ENCODE results near the gene RANBP1.

Gene RANBP1

DNA sequence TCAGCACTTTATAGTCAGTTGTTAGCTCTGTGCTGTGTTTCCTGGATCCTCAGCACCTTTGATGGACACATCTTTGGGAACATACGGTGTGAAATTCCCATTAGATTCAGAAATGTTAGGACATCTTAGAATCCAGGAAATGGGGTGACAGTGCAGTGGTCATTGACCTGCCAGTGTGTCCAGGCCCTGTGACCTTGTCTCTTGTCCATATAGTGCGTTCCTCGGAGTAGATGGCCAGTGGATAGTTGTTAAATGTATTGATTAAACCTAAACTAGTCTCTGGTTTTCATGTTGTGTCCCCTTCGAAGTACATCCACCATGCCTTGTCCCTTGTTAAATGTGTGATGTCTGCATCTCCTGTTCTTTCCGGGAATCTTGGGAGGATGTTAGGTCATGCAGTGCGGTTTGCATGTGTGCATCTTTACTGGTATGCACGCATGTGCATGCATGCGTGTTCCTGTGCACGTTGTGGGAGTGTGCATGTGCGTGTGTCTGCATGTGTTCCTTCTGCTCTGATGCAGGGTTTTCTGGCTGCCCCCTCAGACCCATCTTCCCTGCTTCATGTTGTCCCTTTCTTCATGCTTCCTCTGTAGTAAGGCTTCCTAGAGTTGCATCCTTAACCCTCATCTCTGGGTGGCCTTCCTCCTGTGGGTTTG lies 31.9 kb upstream of the RANBP1 start:
- DNase-seq, result no peak
- peak overlapping the region; percentile 43 to 63 for H3K4me3 Mint-ChIP-seq
- H3K36me3 Mint-ChIP-seq (ENCODE audit: insufficient read depth), result peaks cover 40% of the 10 kb centered on the region
- no peaks in the 10 kb centered on the region for H3K9me3 Mint-ChIP-seq
- H3K27ac Mint-ChIP-seq, result peak overlapping the region in 1 of 2 donors; percentile 83
- peaks cover 68 to 71% of the 10 kb centered on the region in 2 donors for H3K4me1 Mint-ChIP-seq (ENCODE audit: low read depth in 2 of 2)
- no peaks in the 10 kb centered on the region for H3K27me3 Mint-ChIP-seq
- no peak for ATAC-seq (replicated peaks)

DNA sequence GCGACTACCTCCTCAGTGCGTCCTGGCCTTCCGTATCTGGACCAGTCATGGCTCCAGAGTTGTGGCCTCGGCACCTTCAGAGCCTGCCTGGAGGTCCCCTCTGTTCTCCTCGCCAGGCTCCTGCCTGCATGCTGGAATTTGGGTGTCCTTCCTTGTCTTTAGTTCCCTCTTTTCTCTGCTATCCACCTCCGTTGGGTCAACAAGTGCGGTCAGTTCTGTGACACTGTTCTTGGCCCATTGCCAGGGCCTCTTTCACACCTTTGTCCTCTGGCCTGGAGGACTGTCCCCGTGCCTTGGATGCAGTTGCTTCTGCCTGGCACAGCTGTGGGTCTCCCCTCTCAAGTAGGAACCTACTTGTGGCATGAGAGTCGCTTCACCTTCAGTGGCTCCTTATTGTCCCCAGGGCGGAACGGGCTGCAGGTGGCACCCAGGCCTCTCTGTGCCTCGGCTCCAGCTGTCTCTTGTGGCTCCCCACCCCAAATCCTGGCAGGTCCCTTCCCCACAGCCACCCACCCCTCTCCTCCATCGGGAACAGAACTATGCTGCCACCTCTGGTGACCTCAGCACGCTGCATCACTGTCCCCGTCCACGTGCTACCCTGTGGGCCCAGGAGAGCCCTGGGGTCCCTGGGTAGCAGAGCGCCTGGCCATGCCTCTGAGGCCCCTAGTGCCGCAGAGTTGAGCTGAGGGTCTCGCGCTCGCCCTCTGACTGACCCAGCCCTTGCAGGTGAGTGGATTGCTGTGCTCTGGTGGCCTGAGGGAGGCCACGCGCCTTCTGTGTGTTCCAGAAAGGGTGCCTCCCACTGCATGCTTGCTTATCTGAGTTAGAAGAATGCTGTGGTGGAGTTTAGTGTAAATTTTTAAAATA lies 31.1 kb upstream of the RANBP1 start:
- Mint-ChIP-seq H3K4me3 (no peak overlapping the region), H3K27me3 (no peaks in the 10 kb centered on the region), H3K36me3 (ENCODE audit: insufficient read depth) (peaks cover 40% of the 10 kb centered on the region)

DNA sequence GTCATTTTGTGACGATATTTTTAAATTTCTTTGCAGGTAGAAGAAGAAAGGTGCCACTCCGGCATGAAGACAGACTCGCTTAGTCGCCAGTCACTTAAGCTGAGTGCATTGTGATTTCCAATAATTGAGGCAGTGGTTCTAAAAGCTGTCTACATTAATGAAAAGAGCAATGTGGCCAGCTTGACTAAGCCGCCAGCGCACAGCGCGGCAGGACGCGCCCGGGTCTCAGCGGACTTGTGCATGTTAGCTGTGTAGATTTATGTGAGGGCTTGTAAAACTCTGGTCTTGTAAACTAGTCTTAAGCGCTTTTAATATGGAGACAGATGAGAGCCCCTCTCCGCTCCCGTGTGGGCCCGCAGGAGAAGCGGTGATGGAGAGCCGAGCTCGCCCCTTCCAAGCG lies 30.3 kb upstream of the RANBP1 start:
- no peaks in the 10 kb centered on the region for H3K27me3 Mint-ChIP-seq
- peaks cover 46% of the 10 kb centered on the region for H3K36me3 Mint-ChIP-seq (ENCODE audit: insufficient read depth)
- peaks cover 79 to 81% of the 10 kb centered on the region in 2 donors for H3K4me1 Mint-ChIP-seq (ENCODE audit: low read depth in 2 of 2)

More for the DNA sequence above, 31.1 kb upstream of the RANBP1 start:
- ATAC-seq (replicated peaks) (no peak), DNase-seq (no peak)
- H3K9me3 Mint-ChIP-seq, result no peaks in the 10 kb centered on the region
- H3K4me1 Mint-ChIP-seq (ENCODE audit: low read depth in 2 of 2), result peaks cover 72 to 74% of the 10 kb centered on the region in 2 donors
- H3K27ac Mint-ChIP-seq, result peak overlapping the region in 1 of 2 donors; percentile 50

DNA sequence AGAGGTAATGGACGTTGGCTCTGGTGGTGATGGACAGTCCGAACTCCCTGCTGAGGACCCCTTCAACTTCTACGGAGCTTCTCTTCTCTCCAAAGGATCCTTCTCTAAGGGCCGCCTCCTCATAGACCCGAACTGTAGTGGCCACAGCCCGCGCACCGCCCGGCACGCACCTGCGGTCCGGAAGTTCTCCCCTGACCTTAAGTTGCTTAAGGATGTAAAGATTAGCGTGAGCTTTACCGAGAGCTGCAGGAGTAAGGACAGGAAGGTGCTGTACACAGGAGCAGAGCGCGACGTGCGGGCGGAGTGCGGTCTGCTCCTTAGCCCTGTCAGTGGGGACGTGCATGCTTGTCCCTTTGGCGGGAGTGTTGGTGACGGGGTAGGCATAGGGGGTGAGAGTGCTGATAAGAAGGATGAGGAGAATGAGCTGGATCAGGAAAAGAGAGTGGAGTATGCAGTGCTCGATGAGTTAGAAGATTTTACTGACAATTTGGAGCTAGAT lies 29.8 kb upstream of the RANBP1 start:
- Mint-ChIP-seq H3K27me3 (no peaks in the 10 kb centered on the region), H3K9me3 (no peaks in the 10 kb centered on the region), H3K36me3 (ENCODE audit: insufficient read depth) (peaks cover 46% of the 10 kb centered on the region), H3K4me1 (ENCODE audit: low read depth in 2 of 2) (peaks cover 79 to 80% of the 10 kb centered on the region in 2 donors), H3K27ac (peak overlapping the region in 1 of 2 donors; percentile 79), H3K4me3 (peak overlapping the region; percentile 29 to 51)
- DNase-seq (no peak), ATAC-seq (replicated peaks) (no peak)

More for the DNA sequence above, 30.3 kb upstream of the RANBP1 start:
- H3K27ac Mint-ChIP-seq, result peak overlapping the region in 1 of 2 donors; percentile 50
- no peak for ATAC-seq (replicated peaks)
- no peaks in the 10 kb centered on the region for H3K9me3 Mint-ChIP-seq
- H3K4me3 Mint-ChIP-seq, result peak overlapping the region in 1 of 2 donors; percentile 51
- DNase-seq, result no peak

DNA sequence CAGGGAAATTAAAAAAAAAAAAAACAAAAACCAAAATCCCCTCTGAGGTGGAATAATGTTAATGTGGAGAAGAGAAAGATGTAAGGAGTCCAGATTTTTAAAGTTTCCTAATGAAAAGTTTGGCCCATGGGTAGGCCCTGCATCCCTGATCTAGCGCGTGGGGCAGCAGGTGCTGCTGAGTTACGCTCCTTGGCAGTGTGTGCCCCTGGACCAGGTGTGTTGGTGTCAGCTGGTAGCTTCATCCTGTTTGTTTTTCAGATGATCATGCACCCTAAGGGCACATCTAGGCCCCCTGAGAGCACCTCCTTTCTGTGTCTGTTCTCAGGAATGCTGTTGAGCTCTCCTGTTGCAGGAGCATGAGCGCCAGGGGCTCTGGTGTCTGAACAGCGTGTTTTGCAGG lies 29.1 kb upstream of the RANBP1 start:
- DNase-seq (no peak), ATAC-seq (replicated peaks) (no peak)
- Mint-ChIP-seq H3K9me3 (no peaks in the 10 kb centered on the region), H3K36me3 (ENCODE audit: insufficient read depth) (peaks cover 46% of the 10 kb centered on the region), H3K27ac (peak overlapping the region in 1 of 2 donors; percentile 79), H3K4me3 (peak overlapping the region; percentile 34 to 83), H3K4me1 (ENCODE audit: low read depth in 2 of 2) (peaks cover 79 to 80% of the 10 kb centered on the region in 2 donors), H3K27me3 (no peaks in the 10 kb centered on the region)

DNA sequence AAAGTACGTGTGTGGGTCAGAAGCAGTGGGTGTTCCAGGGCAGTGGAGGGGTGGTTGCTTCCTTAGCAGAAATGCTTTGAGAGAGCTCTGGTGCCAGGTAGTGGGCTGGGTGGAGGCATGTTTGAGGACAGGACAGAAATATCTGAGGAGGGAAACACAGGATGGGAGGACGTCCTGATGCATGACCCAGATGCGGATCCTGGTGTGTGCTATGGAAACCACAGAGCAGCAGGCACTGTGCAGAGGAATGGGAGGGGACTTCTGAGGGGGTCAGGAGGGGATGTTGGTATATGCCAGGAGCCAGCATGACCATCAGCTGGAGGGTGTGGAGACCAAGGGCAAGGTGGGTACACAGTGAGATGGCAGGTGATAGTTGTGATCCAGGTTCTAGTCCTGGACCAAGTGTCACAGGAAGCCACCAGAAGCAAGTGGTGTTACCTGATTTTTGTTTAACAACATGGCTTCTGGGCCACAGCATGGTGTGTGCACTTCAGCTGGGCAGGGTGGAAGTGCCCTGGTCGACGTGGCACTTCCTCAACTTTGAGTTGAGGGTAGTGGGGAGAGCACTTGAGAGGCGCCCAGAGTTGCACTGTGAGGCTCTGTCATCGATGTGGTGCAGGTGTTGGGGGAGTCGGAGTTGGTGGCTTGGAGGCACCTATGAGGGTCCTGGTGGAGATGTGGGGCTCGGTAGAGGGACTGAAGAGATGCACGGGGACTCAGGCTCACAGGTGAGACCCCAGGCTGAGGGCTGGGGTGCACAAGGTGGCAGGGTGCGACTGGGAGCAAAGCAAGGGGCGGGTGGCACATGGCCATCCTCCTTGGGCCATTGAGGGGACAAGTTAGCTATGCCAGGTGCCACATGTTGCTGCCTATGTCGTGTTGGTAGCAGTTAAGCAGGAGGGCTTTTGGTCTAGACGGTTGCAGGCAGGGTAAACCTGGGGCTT lies 28.3 kb upstream of the RANBP1 start:
- Mint-ChIP-seq H3K4me3 (peak overlapping the region; percentile 78 to 83), H3K27me3 (no peaks in the 10 kb centered on the region), H3K4me1 (ENCODE audit: low read depth in 2 of 2) (peaks cover 83 to 84% of the 10 kb centered on the region in 2 donors), H3K27ac (peak overlapping the region; percentile 79 to 93), H3K36me3 (ENCODE audit: insufficient read depth) (peaks cover 46% of the 10 kb centered on the region), H3K9me3 (no peaks in the 10 kb centered on the region)
- ATAC-seq (replicated peaks) (peak; percentile 78), DNase-seq (peak in 2 of 3 experiments; percentile 43 to 49)

DNA sequence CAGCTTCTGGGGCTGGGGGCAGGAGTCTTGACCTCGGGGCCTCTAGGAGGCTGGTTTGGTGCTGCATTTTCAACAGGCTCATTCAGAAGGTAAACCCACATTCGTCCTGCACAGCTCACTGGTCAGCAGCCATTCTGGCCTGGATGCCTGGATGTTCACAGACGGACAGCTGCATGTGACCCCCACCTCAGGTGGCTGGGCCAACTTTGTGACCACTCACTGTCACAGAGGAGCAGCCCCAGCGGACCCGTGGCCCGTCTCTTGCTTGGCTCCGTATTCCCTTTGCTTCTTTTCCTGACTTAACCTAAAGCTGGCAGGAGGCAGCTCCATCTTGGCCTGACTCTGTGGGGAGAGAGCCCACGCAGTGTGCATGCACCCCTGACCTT lies 27.6 kb upstream of the RANBP1 start:
- Mint-ChIP-seq H3K36me3 (ENCODE audit: insufficient read depth) (peaks cover 52% of the 10 kb centered on the region), H3K27me3 (no peaks in the 10 kb centered on the region), H3K4me1 (ENCODE audit: low read depth in 2 of 2) (peaks cover 78 to 80% of the 10 kb centered on the region in 2 donors)

DNA sequence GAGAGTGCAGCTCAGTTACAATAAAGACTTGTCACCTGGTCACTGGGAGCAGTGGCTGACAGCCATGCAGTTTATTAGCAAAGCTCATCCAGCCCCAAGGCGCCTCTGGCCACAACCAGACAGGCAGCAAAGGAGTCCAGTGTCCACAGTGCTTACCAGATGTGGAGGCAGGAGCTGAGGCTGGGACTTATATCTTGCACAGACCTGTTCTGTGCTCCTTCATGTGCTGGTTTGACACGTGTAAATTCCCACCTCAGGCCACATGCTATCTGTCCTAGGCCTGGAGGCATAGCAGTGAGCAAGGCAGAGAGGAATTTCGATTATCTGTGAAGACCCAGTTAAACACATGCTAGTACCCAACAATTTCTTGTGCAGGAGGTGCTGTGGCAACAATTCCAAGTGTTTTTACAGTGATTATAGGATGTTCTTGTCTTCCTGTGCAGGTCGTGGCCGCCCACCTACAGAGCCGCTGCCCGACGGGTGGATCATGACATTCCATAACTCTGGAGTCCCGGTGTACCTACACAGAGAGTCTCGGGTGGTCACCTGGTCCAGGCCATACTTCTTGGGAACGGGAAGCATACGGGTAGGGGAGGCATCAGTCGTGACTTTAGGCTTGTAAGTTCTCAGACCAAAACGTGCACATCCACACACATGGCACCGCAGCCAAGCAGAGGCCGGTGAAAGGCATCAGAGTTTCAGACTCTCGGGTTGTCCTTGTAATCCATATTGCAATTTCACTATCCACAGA lies 26.5 kb upstream of the RANBP1 start:
- DNase-seq (no peak), ATAC-seq (replicated peaks) (no peak)
- Mint-ChIP-seq H3K4me1 (ENCODE audit: low read depth in 2 of 2) (peaks cover 69 to 77% of the 10 kb centered on the region in 2 donors), H3K9me3 (no peaks in the 10 kb centered on the region), H3K27ac (peak overlapping the region; percentile 74 to 79), H3K27me3 (no peaks in the 10 kb centered on the region), H3K4me3 (peak overlapping the region in 1 of 2 donors; percentile 83), H3K36me3 (ENCODE audit: insufficient read depth) (peaks cover 57% of the 10 kb centered on the region)

More for the DNA sequence above, 27.6 kb upstream of the RANBP1 start:
- Mint-ChIP-seq H3K27ac (peak overlapping the region; percentile 79 to 93), H3K9me3 (no peaks in the 10 kb centered on the region), H3K4me3 (peak overlapping the region; percentile 78 to 83)
- ATAC-seq (replicated peaks) (no peak), DNase-seq (no peak)

DNA sequence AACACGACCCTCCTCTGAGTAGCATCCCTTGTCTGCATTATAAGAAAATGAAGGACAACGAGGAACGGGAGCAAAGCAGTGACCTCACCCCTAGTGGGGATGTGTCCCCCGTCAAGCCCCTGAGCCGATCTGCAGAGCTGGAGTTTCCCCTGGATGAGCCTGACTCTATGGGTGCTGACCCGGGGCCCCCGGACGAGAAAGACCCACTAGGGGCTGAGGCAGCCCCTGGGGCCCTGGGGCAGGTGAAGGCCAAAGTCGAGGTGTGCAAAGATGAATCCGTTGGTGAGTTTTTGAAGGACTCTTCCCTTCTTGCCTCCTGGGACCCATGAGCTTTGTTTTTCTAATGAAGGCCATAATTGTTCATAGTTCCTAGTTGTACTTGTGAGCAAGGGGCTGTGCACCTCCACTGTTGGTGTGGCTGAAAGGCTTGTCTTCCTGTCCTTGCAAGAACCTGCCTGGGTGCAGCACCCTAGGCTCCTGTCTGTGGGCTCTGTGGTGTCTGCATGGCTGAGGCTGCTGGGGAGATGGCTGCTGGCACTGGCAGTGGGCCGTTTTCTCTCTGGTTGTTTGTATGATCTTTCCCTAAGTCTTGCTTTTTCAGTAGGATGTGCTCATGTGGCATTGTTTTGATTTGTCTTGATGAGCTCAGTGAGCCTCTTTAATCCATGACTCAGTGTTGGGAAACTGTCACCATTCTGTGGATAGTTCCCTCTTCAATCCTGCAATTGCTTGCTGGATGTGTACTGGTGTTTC lies 25.8 kb upstream of the RANBP1 start:
- ATAC-seq (replicated peaks), result peak; percentile 12
- Mint-ChIP-seq H3K27ac (peak overlapping the region; percentile 85 to 93), H3K4me3 (peak overlapping the region; percentile 55 to 81), H3K9me3 (no peaks in the 10 kb centered on the region), H3K27me3 (no peaks in the 10 kb centered on the region), H3K36me3 (ENCODE audit: insufficient read depth) (peaks cover 61% of the 10 kb centered on the region), H3K4me1 (ENCODE audit: low read depth in 2 of 2) (peaks cover 62 to 73% of the 10 kb centered on the region in 2 donors)
- no peak for DNase-seq

DNA sequence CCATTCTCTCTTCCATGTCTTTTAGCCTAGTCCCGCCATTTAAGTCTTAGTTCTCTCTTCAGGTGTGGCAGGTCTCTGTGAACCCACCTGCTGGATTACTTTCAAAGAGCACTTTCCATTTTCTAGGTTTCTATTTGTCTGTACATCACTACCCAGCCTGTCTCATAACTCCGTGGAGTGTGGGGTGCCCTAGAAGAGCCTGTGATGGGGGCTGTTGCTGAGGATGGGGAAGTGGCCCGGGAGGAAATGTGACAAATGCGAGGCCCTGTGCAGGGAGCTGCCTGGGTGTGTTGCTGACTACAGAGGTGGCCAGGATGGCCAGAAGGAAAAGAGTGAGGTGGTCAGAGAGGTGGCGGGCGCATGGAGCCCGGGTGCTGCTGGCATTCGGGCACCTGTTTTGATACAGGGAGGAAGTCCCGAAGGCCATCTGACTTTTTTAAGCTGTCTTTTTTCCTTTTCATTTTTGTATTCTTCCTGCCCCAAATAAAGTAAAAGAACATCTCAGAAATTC lies 25.1 kb upstream of the RANBP1 start:
- H3K27me3 Mint-ChIP-seq, result no peaks in the 10 kb centered on the region
- DNase-seq, result no peak
- ATAC-seq (replicated peaks), result no peak
- peak overlapping the region; percentile 85 to 93 for H3K27ac Mint-ChIP-seq
- H3K9me3 Mint-ChIP-seq, result no peaks in the 10 kb centered on the region
- H3K4me1 Mint-ChIP-seq (ENCODE audit: low read depth in 2 of 2), result peaks cover 58 to 70% of the 10 kb centered on the region in 2 donors
- H3K4me3 Mint-ChIP-seq, result peak overlapping the region; percentile 55 to 81
- peaks cover 60% of the 10 kb centered on the region for H3K36me3 Mint-ChIP-seq (ENCODE audit: insufficient read depth)

DNA sequence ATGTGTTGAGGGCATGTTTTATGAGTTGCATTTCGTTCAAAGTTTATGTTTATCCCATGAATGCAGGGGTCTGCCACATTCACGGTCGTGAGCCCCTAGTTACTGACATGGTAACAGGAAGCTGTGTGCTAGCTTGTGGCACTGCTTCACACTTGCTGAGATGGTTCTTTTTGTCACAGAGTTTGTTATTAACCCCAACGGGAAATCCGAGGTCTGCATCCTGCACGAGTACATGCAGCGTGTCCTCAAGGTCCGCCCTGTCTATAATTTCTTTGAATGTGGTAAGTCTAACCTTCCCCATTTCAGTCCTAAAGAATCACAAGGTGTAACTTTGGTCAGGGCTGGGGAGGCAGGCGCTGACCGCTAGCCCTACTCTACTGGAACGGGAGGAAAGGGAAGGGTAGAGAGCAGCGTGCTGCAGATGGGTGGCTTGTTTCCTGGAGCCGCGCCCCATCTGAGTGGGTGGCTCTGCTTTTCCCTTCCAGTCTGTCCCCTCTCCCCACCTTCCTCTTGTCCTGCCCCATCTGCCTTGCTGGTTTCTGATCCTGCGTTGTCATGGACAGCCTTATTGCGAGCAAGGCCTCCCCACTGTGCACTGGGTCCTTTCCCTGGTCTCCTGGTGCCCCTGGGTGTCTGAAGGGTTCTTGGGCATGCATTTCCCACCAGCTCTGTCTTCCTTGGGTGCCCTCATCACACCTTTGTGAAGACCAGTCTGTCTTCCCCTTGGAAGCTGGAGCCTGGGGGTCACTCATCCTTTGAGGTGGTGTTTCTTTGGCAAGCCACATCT lies 24.0 kb upstream of the RANBP1 start:
- no peaks in the 10 kb centered on the region for H3K27me3 Mint-ChIP-seq
- H3K36me3 Mint-ChIP-seq (ENCODE audit: insufficient read depth), result peaks cover 61% of the 10 kb centered on the region
- peaks cover 50 to 62% of the 10 kb centered on the region in 2 donors for H3K4me1 Mint-ChIP-seq (ENCODE audit: low read depth in 2 of 2)
- DNase-seq (peak in 2 of 3 experiments; percentile 30 to 33), ATAC-seq (replicated peaks) (peak; percentile 60)
- H3K27ac Mint-ChIP-seq, result peak overlapping the region; percentile 85 to 93
- H3K4me3 Mint-ChIP-seq, result peak overlapping the region; percentile 55 to 81
- no peaks in the 10 kb centered on the region for H3K9me3 Mint-ChIP-seq

Measured in effector memory CD8-positive, alpha-beta T cell (primary cell).